DLD1 (cell line): ENCODE results near the gene ADAMTS19.
"Not testable (repeated sequence)": the region's sequence is repeated elsewhere in the genome, so short reads cannot be mapped to it uniquely, and the experiment has no call there.

Source experiments
- in situ Hi-C: cut with HindIII; loops from 2 replicates; pipeline ENCODE4 v1.10.0; 2017; ENCODE audit warnings: low sequenced_read_pairs

ADAMTS19 gene

DNA sequence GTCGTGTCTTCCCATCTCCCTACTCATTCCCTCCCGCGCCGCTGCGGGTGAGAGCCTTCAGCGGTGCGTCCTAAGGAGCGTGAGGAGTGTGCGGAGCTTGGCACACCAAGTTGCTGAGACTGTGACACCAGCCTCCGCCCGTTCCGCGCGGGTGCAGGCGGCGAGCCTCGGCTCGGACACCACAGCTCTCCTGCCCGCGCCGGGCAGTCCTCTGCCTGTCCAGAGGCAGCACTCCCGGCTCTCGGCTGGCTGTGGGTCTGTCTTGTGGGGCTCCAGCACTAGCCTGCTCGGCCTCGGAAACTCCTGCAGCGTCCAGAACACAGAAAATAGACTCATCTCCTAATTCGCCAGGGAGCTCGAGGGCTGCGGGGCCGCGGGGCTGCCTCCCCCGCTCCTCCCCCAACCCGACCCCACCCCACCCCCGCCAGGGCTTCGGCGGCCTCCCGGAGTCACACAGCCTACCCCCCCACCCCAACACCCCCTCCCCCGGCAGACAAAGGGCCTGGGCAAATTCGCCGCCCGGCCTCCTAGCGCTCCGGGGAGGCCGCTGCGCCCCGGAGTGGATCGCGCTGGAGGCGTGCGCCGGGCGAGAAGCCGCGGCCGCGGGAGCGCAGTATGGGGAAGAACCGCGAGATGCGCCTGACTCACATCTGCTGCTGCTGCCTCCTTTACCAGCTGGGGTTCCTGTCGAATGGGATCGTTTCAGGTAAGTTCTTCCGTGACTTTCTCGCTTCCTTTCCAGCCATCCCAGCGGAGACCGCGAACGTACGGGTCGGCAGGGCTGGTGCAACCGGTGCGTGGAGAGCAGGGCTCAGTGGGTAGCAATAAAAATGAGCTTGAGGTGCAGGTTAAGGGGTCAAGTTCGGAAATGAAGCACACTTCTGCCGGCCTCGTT lies at the start of gene ADAMTS19:
ADAMTS19 (plus strand) TSS at position 522 of the 895 bp plus-strand sequence; CDS start at position 616, 94 bp downstream.
- in situ Hi-C loops, result no loop called here

GRCh38 chr5:129410488-129410887 lies 49.6 kb upstream of the ADAMTS19 start:
- in situ Hi-C loops, result no loop called here

- in situ Hi-C loops, result no loop called here
Measured at GRCh38 chr5:129412721-129413120, 47.4 kb upstream of the ADAMTS19 start.

DNA sequence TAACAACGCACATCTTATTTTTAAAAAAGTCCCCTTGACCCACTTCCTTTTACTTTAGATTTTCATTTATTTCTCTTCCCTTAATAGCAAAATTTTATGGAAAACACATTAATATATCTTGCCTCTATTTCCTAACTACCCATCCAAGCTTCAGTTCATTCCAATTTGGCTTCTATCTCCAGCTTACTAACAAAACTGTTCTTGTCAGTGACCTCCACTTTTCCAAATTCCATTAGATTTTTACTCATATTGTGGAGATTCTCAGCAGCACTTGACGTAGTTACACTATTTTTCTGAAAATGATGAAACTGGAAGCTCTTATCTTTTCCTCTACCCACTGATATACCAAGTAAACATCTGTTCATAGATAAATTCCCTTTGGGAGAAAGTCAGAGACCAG lies 46.5 kb upstream of the ADAMTS19 start:
- in situ Hi-C loops, result no loop called here

GRCh38 chr5:129419292-129419691 lies 40.8 kb upstream of the ADAMTS19 start:
- in situ Hi-C loops, result no loop called here

DNA sequence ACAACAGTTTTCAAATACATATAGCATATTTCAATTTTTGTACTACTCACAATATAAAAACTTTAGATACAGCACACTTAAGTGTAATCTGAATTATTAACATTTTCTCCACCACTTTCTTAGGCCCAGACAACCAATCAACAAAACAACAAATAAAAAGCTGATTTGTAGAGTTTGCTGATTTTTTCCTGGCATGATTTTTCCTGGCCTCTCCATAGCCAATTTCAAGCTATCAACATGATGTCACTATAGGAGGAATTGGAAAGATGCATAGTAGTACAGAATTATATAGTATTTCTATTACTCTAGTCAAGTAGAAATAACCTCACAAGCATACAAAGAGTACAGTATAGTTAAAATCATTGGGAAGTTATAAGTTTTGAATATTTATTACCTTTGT lies 35.1 kb upstream of the ADAMTS19 start:
- in situ Hi-C loops, result no loop called here

- in situ Hi-C loops, result no loop called here
Measured at GRCh38 chr5:129426071-129426470, 34.0 kb upstream of the ADAMTS19 start.

GRCh38 chr5:129428636-129429035 lies 31.5 kb upstream of the ADAMTS19 start:
- in situ Hi-C loops, result not testable (repeated sequence)

DNA sequence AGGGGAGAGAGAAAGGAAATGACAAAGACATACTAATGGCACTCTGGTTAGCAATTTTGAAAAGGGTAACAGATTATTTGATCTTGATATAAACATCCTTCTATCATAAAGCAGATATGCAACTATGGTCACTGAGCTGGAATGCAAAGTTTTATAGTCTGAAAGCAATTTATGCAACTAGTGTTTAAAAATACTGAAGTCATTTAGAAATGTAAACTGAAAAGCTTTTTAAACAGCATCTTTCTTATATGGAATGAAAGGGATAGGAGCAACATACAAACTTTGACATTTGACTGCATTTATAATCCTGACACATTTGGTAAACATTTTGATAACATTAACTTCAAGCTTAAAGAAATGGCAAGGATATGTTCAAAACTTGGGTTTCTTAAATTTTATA lies 28.7 kb upstream of the ADAMTS19 start:
- in situ Hi-C loops, result no loop called here

DNA sequence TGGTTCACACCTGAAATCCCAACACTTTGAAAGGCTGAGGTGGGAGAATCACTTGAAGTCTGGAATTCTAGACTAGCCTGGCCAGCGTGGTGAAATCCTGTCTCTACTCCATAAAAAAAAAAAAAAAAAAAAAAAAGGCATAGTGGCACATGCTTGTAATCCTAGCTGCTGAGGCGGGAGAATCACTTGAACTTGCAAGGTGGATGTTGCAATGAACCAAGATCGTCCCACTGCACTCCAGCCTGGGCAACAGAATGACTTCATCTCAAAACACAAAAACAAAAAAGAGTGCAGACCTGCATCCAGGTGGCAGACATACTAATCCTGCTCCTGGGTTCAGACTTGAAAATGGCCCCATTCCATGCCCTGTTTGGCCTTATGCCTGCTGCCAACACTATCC lies 21.8 kb upstream of the ADAMTS19 start:
- in situ Hi-C loops, result no loop called here

- in situ Hi-C loops, result no loop called here
Measured at GRCh38 chr5:129440424-129440823, 19.7 kb upstream of the ADAMTS19 start.

- in situ Hi-C loops, result no loop called here
Measured at GRCh38 chr5:129441096-129441495, 19.0 kb upstream of the ADAMTS19 start.

DNA sequence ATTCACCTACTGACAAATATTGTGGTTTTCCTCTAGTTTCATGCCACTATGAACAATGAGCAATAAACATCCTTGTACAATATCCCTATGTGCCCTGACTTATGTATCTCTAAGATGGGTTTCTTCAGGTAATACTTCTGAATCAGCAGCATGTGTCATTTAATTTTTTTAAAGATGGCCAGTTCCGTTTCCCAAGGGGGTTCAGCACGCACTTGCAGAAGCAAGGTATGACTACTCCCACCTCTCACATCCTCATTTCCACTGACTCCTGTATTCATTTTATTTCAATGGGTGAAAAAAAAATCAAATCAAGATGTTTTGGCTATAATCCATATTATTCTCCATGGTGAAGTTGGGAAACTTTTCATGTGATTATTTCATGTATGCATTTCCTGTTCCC lies 14.7 kb upstream of the ADAMTS19 start:
- in situ Hi-C loops, result no loop called here

DNA sequence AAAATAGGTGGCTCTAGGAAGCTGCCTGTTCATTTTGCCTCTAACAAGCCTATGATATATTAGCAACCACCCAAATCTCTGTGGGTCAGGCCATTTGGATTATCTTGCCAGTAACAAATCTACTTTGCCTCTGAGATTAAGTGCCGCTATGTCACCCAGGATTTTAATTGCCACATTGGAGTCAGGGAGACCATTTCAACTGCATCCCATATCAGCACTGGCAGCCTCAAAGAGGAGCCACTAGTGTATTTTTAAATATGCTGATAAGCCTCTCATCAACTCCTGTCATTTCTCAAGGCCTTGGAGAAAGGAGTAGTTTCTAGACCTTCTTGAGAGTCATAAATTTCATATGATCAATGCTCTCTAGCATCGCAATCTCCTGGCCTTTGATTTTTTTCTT lies 12.1 kb upstream of the ADAMTS19 start:
- in situ Hi-C loops, result no loop called here

- in situ Hi-C loops, result no loop called here
Measured at GRCh38 chr5:129448654-129449053, 11.4 kb upstream of the ADAMTS19 start.

DNA sequence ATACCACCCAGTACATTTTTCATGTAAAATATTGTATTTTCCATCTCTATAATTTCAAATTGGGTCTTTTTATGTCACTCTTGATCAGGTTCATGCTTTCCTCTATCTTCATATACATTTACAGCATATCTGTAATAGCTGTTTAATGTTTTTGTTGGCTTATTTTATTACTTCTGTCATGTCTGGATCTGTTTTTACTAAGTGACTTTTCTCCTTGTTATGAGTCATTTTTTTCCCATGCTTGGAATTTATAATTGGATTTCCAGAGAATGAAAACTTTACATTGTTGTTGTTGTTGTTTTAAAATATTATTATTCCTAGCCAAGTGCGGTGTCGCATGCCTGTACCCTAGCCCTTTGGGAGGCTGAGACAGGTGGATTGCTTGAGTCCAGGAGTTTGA lies 5.6 kb upstream of the ADAMTS19 start:
- in situ Hi-C loops, result no loop called here

DNA sequence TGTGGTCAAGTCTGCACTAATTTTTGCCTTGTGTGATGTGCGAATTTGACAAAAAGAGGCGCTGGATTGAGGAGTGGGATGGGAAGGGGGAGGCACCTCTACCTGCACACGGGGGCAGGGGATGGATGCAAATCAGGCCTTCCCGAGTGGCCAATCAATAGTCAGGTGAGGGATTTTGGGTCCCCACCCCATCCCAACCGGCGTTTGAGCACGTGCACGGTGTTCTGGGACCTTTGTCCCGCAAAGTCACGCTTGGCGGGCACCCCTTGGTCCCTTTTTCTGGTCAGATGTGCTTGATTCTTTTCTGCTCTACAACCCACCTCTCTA lies 685 bp upstream of the ADAMTS19 start:
- in situ Hi-C loops, result no loop called here

DNA sequence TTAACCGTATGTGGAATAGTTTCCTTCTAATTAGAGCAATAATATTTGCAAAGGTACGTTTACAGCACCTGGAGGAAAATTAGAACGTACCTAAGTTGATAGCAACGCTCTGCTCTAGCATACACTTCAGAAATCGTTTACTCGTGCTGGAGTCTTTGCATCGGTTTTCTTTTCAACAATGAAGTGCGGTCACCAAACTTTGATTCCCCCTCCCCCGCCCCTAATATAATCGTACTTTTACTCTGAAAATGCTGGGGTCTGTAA lies 506 bp downstream of the ADAMTS19 start:
- in situ Hi-C loops, result no loop called here

GRCh38 chr5:129460936-129461710 lies 1.0 kb downstream of the ADAMTS19 start:
- in situ Hi-C loops, result no loop called here

DNA sequence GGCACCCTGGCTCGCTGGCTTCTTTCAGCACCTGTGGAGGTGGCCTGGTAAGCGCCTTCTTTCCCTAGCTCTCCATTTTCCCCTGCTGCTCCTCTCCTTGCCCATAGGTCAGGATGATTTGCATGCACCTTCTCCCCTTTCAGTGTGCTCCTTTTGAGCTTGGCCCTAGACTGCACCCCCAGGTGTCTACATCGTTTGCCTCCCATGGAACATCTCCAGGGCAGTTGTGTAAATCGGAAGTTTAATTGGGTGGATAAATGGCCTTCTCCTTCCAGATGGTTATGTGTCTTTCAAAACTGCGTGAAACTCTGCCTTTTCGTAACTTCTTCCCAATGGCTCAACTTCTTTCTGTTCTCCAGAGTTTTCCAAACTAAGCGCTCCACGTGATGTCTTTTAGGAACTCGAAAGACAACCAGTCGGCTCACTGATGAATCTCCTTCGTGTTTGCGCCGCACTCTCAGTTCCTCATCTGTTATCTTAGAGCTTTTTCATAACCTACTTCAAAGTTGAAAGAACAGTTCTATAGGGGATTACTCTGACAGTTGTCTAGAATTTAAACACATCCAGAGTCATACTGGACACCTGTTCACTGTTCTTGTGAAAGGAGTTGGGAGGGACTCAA lies 1.7 kb downstream of the ADAMTS19 start:
- in situ Hi-C loops, result no loop called here

DNA sequence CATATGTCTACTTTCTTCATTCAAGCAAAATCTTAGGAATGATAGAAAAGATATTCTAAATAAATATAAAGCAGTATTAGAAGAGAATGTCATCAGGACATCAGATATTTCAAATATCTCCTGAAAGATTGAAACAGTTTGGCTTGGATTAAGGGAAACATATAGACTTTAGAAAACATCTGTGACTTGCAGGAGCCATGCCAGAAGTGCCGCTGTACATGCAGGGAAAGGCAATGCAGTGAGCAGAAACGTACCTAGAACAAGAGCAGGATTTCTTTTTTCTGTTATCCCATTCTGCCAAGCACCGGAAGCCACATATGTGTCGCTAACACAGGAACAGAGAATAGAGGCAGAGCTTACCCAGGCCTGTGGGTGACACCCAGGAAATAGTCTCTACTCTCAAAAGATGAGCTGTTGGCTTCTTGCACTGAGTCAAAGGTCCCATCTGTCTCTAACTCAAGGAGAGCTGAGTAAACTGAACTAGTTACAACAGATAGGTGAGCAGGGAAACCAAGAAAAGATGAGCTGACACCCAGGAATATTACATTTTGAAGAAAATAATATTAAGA lies 5.8 kb downstream of the ADAMTS19 start:
- in situ Hi-C loops, result no loop called here

GRCh38 chr5:129474544-129474943 lies 14.4 kb downstream of the ADAMTS19 start:
- in situ Hi-C loops, result no loop called here
